ENCODE measurements around the gene IGLL5. TPM values are rescaled to one million over a fixed set of nuclear protein-coding genes. Genes with fewer than 3 reads are reported as not detected.

The IGLL5 gene
- total RNA-seq, 1 donor = not detected

GRCh38 chr22:22927888-22928665 lies 40.5 kb downstream of the IGLL5 start:
- no peak for DNase-seq (ENCODE audit: low read depth)
- H3K4me3 ChIP-seq (ENCODE audit: low read depth, low read length) = no peak overlapping the region
- TF ChIP-seq CTCF (IDR thresholded peaks at IDR 0.05; ENCODE audit: insufficient read depth, low read depth, low read length) = no peak

GRCh38 chr22:22928666-22929380 lies 41.2 kb downstream of the IGLL5 start:
- no peak for TF ChIP-seq CTCF (IDR thresholded peaks at IDR 0.05; ENCODE audit: insufficient read depth, low read depth, low read length)
- no peak overlapping the region for H3K4me3 ChIP-seq (ENCODE audit: low read depth, low read length)
- DNase-seq (ENCODE audit: low read depth) = no peak

GRCh38 chr22:22929381-22930221 lies 42.0 kb downstream of the IGLL5 start:
- TF ChIP-seq CTCF (IDR thresholded peaks at IDR 0.05; ENCODE audit: insufficient read depth, low read depth, low read length) = no peak
- no peak overlapping the region for H3K4me3 ChIP-seq (ENCODE audit: low read depth, low read length)
- no peak for DNase-seq (ENCODE audit: low read depth)

GRCh38 chr22:22930222-22930497 lies 42.5 kb downstream of the IGLL5 start:
- TF ChIP-seq CTCF (IDR thresholded peaks at IDR 0.05; ENCODE audit: insufficient read depth, low read depth, low read length) = no peak
- DNase-seq (ENCODE audit: low read depth) = no peak
- H3K4me3 ChIP-seq (ENCODE audit: low read depth, low read length) = no peak overlapping the region

GRCh38 chr22:22930571-22931556 lies 43.2 kb downstream of the IGLL5 start:
- no peak for DNase-seq (ENCODE audit: low read depth)
- no peak overlapping the region for H3K4me3 ChIP-seq (ENCODE audit: low read depth, low read length)
- no peak for TF ChIP-seq CTCF (IDR thresholded peaks at IDR 0.05; ENCODE audit: insufficient read depth, low read depth, low read length)
